ENCODE measurements around the gene CDKN2AIP. TPM values are rescaled to one million over a fixed set of nuclear protein-coding genes. Genes with fewer than 3 reads are reported as not detected.
A peak's percentile ranks its signal among the peaks of the same experiment; 100 is the strongest.

The CDKN2AIP gene
- total and polyA plus RNA-seq, 2 of the 4 experiments (the other 2 are of a cell fraction), result 11.0 to 16.8 TPM

- Histone ChIP-seq H3K27me3 (ENCODE audit: control insufficient read depth, insufficient read depth, low read length) (peaks cover 10% of the 10 kb centered on the region; the same call in 1 of the 2 replicates), H3K23ac (ENCODE audit: low read depth, low read length) (peak overlapping the region; percentile 51; the same call in 1 of the 2 replicates), H4K91ac (ENCODE audit: insufficient read depth, low read depth, low read length) (peak overlapping the region; percentile 73), H3K27ac (ENCODE audit: insufficient read depth, low read length) (peak overlapping the region; percentile 53), H3K9ac (ENCODE audit: low read depth, low read length) (peak overlapping the region; percentile 69), H3K36me3 (ENCODE audit: control insufficient read depth, insufficient read depth, low read length) (no peaks in the 10 kb centered on the region), H2AFZ (replicated peaks; ENCODE audit: low read length, poor library complexity) (peak overlapping the region; percentile 79), H4K8ac (ENCODE audit: low read depth in 2 of 2, low read length in 2 of 2) (peak overlapping the region in 1 of 2 experiments; percentile 62; a peak in 3 of 4 replicates), H3K4me1 (ENCODE audit: control insufficient read depth, insufficient read depth, low read length) (no peaks in the 10 kb centered on the region), H2AK9ac (replicated peaks; ENCODE audit: low read depth, low read length, poor library complexity) (peak overlapping the region; percentile 81), H3K79me1 (ENCODE audit: low read depth in 1 of 2, low read length in 2 of 2) (no peaks in the 10 kb centered on the region), H2BK5ac (ENCODE audit: low read depth, low read length, poor library complexity, severe bottlenecking) (no peak overlapping the region), H2AK5ac (ENCODE audit: low read depth, low read length) (no peak overlapping the region), H4K20me1 (ENCODE audit: insufficient read depth, low read length) (no peaks in the 10 kb centered on the region), H2BK120ac (ENCODE audit: low read depth, low read length) (peak overlapping the region; percentile 83), H3K56ac (ENCODE audit: extremely low read depth, insufficient read depth, low read length) (peak overlapping the region; percentile 85; the same call in 1 of the 2 replicates), H3K14ac (replicated peaks; ENCODE audit: low read depth, low read length) (0 out of 2 replicates have a peak overlapping the region, but pooled peaks have one; percentile 11), H3K18ac (ENCODE audit: low read depth, low read length) (peak overlapping the region; percentile 12; the same call in 1 of the 2 replicates), H3K9me1 (ENCODE audit: insufficient read depth, low read length) (no peaks in the 10 kb centered on the region), H3K4me3 (ENCODE audit: insufficient read depth, low read depth, low read length) (peak overlapping the region; percentile 50), H3K4ac (ENCODE audit: low read depth, low read length) (peak overlapping the region; percentile 51), H2BK20ac (ENCODE audit: low read depth, low read length) (no peak overlapping the region), H3K4me2 (ENCODE audit: low read depth, low read length) (peak overlapping the region; percentile 86), H4K5ac (ENCODE audit: low read depth, low read length) (no peak overlapping the region), H3K9me3 (ENCODE audit: control insufficient read depth, insufficient read depth, low read length) (no peaks in the 10 kb centered on the region), H2BK15ac (ENCODE audit: low read depth, low read length) (peak overlapping the region; percentile 61; the same call in 2 of the 3 replicates)
- dilution Hi-C loops (cut with HindIII; ENCODE audit: low sequenced_read_pairs, unreplicated experiment) (no loop called here), in situ Hi-C loops (cut with MboI; ENCODE audit: low sequenced_read_pairs) (loop anchor here (10.0 kb wide), 1 partner anchor 332 kb away; no protein-coding TSS in a partner anchor), intact Hi-C loops (cut with micrococcal nuclease) (loop anchor here (5.0 kb wide), 1 partner anchor 335 kb away; no protein-coding TSS in a partner anchor)
- peak; percentile 89 for ATAC-seq (ENCODE audit: low read depth)
- WGBS, 2 experiments (ENCODE audit: extremely low coverage in 2 of 2, insufficient read length in 1 of 2), result 1% methylated on average over 18 of the region's 32 CpGs; no CpG with 5 or more reads in 1 of the 2 experiments
- CTCF ChIA-PET, result interaction anchor here (0.6 to 1.3 kb wide), 8 partner anchors 8 to 1450 kb away, joined by 3 to 6 read pairs (median 4); no protein-coding TSS in a partner anchor
- TF ChIP-seq MAZ (IDR thresholded peaks at IDR 0.05; ENCODE audit: borderline replicate concordance, low read depth, low read length) (peak; percentile 66; the same call in 1 of the 2 replicates), SMC3 (IDR thresholded peaks at IDR 0.05; ENCODE audit: low read depth, low read length) (peak; percentile 65), RAD21 (IDR thresholded peaks at IDR 0.05; ENCODE audit: low read length) (peak; percentile 77), RFX5 (IDR thresholded peaks at IDR 0.05; ENCODE audit: low read depth, low read length) (no peak), CTCF (conservative IDR thresholded peaks at IDR 0.05; ENCODE audit: low read depth, low read length) (peak; percentile 85), FOS (IDR thresholded peaks at IDR 0.05; ENCODE audit: low read depth, low read length) (no peak)
- DNase-seq, result peak; percentile 64
- POLR2A ChIA-PET (ENCODE audit: unreplicated experiment), result no interaction called here
- no TSS peak for BruUV-seq (replicated peaks)
These were observed 37.3 kb upstream of the CDKN2AIP start for GRCh38 chr4:183407128-183407585.

Data from IMR-90 (cell line).